Stimulated activated naive CD8-positive, alpha-beta T cell treated with anti-CD3 and anti-CD28 coated beads, Interleukin-15, amount 100 ng/mL, for 72 hours (primary cell): ENCODE results near the gene FAM53C.
A peak's percentile ranks its signal among the peaks of the same experiment; 100 is the strongest.

ENCODE experiments used
- ATAC-seq: fragments of 150-1000 bp; cut with Tn5 transposase; 2 replicates; pipeline ENCODE4 v1.10.0; 2021; ENCODE audit warnings: mild to moderate bottlenecking, moderate library complexity
- DNase-seq, 2 donors: peaks; one replicate each; pipeline ENCODE4 v3.0.0; 2021 to 2022
- H3K27ac Mint-ChIP-seq, 2 donors: one replicate each; pipeline ENCODE4 v1.8.0; 2022; ENCODE audit warnings: mild to moderate bottlenecking in 2 of 2, mixed read lengths in 2 of 2, moderate library complexity in 2 of 2
- H3K27me3 Mint-ChIP-seq: one replicate; pipeline ENCODE4 v1.8.0; 2022; ENCODE audit warnings: mixed read lengths
- H3K4me1 Mint-ChIP-seq: one replicate; pipeline ENCODE4 v1.8.0; 2022; ENCODE audit warnings: mild to moderate bottlenecking, mixed read lengths
- H3K4me3 Mint-ChIP-seq, 2 donors: one replicate each; pipeline ENCODE4 v1.8.0; 2022; ENCODE audit warnings: mild to moderate bottlenecking in 2 of 2, mixed read lengths in 2 of 2, moderate library complexity in 1 of 2
- H3K9me3 Mint-ChIP-seq, 2 donors: one replicate each; pipeline ENCODE4 v1.8.0; 2022; ENCODE audit warnings: mixed read lengths in 2 of 2

Gene FAM53C

DNA sequence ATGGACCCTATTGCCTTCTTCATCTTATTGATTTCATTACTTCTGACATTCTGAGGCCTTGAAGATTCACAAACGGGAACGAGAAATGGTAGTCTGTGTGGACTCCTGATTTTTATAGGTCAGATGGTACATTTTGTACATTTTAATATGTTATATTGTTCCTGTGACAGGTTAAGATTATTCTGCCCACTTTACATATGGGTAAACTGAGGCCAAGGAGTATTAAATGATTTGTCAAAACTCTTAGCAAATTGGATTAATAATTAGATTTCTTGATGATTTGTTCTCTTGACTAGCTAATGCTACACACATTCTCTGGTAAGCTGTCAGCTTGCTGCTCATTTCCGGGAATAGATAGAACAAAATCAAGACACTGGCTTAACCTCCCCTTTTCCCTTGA, 1.9 kb downstream of the FAM53C start:
- ATAC-seq (no peak), DNase-seq (no peak)
- H3K4me3 Mint-ChIP-seq = peak overlapping the region; percentile 87 to 97
- H3K4me1 Mint-ChIP-seq = peaks cover 52% of the 10 kb centered on the region
- no peaks in the 10 kb centered on the region for H3K27me3 Mint-ChIP-seq
- no peaks in the 10 kb centered on the region for H3K9me3 Mint-ChIP-seq
- peak overlapping the region in 1 of 2 donors; percentile 98 for H3K27ac Mint-ChIP-seq

GRCh38 chr5:138344887-138345622, 7.0 kb downstream of the FAM53C start:
- H3K4me1 Mint-ChIP-seq = peaks cover 31% of the 10 kb centered on the region
- H3K27ac Mint-ChIP-seq = peak overlapping the region in 1 of 2 donors; percentile 34
- H3K27me3 Mint-ChIP-seq = no peaks in the 10 kb centered on the region
- DNase-seq (no peak), ATAC-seq (no peak)
- no peaks in the 10 kb centered on the region for H3K9me3 Mint-ChIP-seq
- no peak overlapping the region for H3K4me3 Mint-ChIP-seq

DNA sequence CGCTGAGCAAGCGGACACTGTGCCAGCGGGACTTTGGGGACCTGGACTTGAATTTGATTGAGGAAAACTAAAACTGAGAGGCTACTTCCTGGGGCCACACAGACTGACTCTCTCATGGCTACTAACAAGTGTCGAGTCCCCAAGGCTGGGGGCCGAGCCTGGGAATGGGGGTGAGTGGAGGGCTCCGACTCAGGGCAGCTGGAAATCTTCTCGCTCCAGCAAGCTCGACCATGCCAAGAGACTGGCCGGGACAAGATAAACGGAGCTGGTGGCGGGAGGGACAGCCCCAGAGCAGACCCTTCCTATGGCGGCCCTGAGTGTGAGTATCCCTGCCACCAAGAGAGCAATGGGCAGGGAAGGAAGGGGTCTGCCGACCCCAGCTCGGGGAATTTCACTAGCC, 8.8 kb downstream of the FAM53C start:
- H3K27me3 Mint-ChIP-seq = no peaks in the 10 kb centered on the region
- no peak overlapping the region for H3K27ac Mint-ChIP-seq
- H3K4me3 Mint-ChIP-seq = no peak overlapping the region
- peaks cover 22% of the 10 kb centered on the region for H3K4me1 Mint-ChIP-seq
- peaks cover 4 to 12% of the 10 kb centered on the region in 2 donors for H3K9me3 Mint-ChIP-seq
- no peak for ATAC-seq
- no peak for DNase-seq

DNA sequence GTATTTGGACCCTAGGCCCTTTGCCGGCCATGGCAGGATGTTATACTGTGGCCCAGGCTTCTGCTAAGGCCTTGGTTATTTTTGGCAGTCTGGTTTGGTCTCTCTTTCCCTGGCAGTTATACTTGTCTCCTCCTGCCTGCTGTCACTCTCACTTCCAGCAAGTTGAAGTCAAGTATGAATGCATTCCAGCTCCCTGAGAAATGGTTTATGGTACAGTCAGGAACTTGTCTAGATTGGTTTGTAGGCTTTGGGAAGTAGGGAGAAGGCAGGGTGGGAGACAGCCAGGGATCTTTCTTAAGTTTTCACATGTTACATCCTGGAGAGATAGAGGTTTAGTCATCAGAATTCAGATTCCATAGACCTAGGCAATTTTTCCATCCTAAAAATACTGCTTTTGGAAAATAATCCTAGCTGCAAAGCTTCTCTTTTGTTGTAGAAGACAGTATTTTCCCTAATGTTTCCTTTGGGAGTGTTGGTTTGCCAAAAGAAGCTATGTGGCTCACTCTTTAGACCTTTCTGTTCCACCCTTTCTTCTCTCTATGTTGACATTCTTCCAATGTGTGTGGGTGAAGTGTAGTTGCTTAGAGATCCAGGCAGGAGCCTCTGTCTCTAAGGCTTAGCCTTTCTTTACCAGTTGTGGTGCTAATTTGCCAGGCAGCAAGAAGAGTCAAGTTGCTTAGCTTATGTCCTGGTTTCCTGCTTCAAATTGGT, 11.9 kb downstream of the FAM53C start:
- no peak overlapping the region for H3K4me3 Mint-ChIP-seq
- peaks cover 8 to 16% of the 10 kb centered on the region in 2 donors for H3K9me3 Mint-ChIP-seq
- no peak for DNase-seq
- H3K27ac Mint-ChIP-seq = no peak overlapping the region
- ATAC-seq = no peak
- H3K27me3 Mint-ChIP-seq = no peaks in the 10 kb centered on the region
- H3K4me1 Mint-ChIP-seq = peaks cover 38% of the 10 kb centered on the region

GRCh38 chr5:138350563-138350890, 12.5 kb downstream of the FAM53C start:
- H3K4me3 Mint-ChIP-seq = no peak overlapping the region
- H3K27me3 Mint-ChIP-seq = no peaks in the 10 kb centered on the region
- DNase-seq (no peak), ATAC-seq (no peak)
- H3K9me3 Mint-ChIP-seq = peaks cover 8 to 16% of the 10 kb centered on the region in 2 donors
- H3K27ac Mint-ChIP-seq = peak overlapping the region in 1 of 2 donors; percentile 38
- H3K4me1 Mint-ChIP-seq = peaks cover 39% of the 10 kb centered on the region

DNA sequence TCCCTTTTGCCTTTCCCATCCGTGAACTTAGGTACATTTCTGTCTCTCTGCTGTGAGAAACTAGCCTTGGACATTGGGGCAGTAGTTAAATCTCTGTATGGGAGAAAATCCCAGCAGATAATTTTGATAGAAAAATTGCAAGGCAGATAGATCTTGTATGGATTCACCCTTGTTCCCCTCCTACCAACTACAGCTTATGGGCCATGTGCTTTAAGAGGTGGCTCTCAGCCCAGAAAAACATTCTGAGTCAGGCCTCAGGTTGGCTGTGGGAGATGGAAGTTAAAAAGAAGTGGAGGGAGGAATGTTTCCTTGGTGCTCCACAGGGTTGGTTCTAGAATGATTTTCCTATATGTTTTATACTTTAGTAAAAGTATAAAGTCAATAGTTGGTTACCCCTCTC, 13.0 kb downstream of the FAM53C start:
- Mint-ChIP-seq H3K9me3 (peaks cover 8 to 16% of the 10 kb centered on the region in 2 donors), H3K27ac (no peak overlapping the region), H3K4me1 (peaks cover 44% of the 10 kb centered on the region), H3K27me3 (no peaks in the 10 kb centered on the region), H3K4me3 (no peak overlapping the region)
- ATAC-seq = no peak
- no peak for DNase-seq

DNA sequence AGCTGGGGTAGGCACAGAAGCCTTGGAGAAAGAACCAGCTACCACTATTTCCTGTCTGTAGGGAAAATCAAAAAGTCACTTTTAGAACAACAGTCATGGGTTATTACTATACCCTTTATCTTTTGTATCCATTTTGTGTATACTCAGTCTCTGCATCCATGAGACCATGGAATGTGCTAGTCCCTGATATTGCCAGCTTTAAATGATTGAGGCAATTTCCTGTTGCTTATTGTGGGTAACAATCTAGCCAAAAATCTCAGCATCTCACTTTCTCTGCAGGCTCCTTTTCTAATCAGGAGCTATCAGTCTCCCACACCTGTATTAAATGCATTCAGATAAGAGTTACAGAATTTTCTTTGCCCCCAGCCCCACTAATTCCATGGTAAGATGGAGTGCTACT, 13.5 kb downstream of the FAM53C start:
- H3K27ac Mint-ChIP-seq = no peak overlapping the region
- ATAC-seq (no peak), DNase-seq (no peak)
- H3K9me3 Mint-ChIP-seq = peaks cover 8 to 16% of the 10 kb centered on the region in 2 donors
- no peaks in the 10 kb centered on the region for H3K27me3 Mint-ChIP-seq
- H3K4me3 Mint-ChIP-seq = peak overlapping the region in 1 of 2 donors; percentile 0
- peaks cover 49% of the 10 kb centered on the region for H3K4me1 Mint-ChIP-seq

GRCh38 chr5:138352071-138352721, 14.1 kb downstream of the FAM53C start, which contains the start of gene KDM3B:
KDM3B (plus strand) TSS chr5:138352685; CDS start chr5:138352796, 111 bp downstream.
- Mint-ChIP-seq H3K27ac (peak within 1 kb of the TSS; percentile 95 to 98), H3K27me3 (no peaks in the 10 kb centered on the region), H3K9me3 (peaks cover 8 to 16% of the 10 kb centered on the region in 2 donors), H3K4me3 (peak within 1 kb of the TSS; percentile 90 to 92), H3K4me1 (peaks cover 49% of the 10 kb centered on the region)
- peak; percentile 85 for ATAC-seq
- peak; percentile 95 to 99 for DNase-seq

DNA sequence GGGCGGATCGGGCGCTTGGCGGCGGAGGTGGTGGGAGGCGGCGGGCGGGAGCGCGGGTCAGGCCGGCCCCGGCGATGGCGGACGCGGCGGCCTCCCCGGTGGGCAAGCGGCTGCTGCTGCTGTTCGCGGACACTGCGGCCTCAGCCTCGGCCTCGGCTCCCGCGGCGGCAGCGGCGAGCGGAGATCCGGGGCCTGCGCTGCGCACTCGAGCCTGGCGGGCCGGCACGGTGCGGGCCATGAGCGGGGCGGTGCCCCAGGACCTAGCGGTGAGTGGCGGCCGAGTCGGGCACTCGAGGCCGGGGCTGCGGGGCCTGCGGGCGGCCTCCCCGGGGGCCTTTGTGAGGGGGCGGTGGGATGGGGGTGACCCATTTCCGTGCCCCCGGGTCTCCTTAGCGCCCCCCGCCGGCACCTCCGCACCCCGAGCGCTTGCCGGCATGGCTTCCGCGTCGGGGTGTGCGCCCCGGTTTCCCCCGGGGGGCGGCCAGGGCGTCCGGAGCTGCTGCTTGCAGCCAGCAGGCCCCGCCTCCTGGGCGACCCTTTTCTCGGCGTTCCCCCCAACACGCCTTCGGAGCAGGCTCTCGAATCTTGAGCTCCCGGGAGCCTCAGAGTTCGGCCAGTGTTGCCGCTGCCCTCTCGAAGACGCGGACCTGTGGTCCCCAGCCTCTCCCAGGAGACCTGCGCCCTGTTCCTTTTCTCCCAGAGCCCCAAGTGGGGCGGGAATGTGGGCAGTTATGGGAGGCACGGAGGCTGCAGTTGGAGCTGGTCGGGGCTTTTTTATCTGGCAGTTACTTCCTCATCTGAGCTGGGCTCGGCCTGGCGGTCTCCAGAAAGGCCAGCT, 14.9 kb downstream of the FAM53C start:
- Mint-ChIP-seq H3K4me3 (peak overlapping the region; percentile 90 to 92), H3K9me3 (peaks cover 8 to 16% of the 10 kb centered on the region in 2 donors), H3K4me1 (peaks cover 45% of the 10 kb centered on the region), H3K27ac (peak overlapping the region; percentile 95 to 98), H3K27me3 (no peaks in the 10 kb centered on the region)
- ATAC-seq (peak; percentile 77), DNase-seq (peak; percentile 80 to 81)

DNA sequence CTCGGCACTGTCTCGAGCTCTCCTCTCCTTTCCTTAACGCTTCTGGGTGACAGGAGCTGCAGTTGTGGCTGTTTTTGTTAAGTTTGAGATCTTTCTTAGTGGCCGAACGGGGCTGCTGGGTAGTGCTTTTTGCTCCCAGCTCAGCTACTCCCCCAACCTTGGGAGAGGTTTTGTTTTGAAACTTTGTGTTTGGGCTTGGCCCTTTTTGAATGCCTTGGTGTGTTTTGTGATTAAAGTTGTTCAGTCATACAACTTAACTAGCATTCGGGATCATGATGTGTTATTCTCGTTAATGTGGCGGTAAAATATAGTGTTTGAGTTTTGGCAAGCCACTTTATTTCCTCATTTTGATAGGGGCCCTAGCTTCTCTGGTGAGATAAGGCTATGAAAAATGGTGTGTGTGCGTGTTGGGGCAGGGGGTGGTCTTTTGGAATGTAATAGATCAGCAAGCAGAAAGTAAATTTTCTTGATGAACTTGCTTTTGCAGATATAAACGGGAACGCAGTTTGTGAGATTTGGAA, 15.6 kb downstream of the FAM53C start:
- H3K4me1 Mint-ChIP-seq = peaks cover 44% of the 10 kb centered on the region
- peaks cover 8 to 16% of the 10 kb centered on the region in 2 donors for H3K9me3 Mint-ChIP-seq
- H3K27ac Mint-ChIP-seq = peak overlapping the region; percentile 95 to 98
- peak overlapping the region; percentile 90 to 92 for H3K4me3 Mint-ChIP-seq
- ATAC-seq (no peak), DNase-seq (no peak)
- no peaks in the 10 kb centered on the region for H3K27me3 Mint-ChIP-seq

GRCh38 chr5:138354387-138354786, 16.3 kb downstream of the FAM53C start:
- Mint-ChIP-seq H3K27ac (no peak overlapping the region), H3K27me3 (no peaks in the 10 kb centered on the region), H3K9me3 (peaks cover 8 to 16% of the 10 kb centered on the region in 2 donors), H3K4me1 (peaks cover 44% of the 10 kb centered on the region), H3K4me3 (peak overlapping the region; percentile 90 to 92)
- ATAC-seq (no peak), DNase-seq (no peak)

- DNase-seq = peak; percentile 49 to 66
- Mint-ChIP-seq H3K9me3 (peaks cover 8 to 16% of the 10 kb centered on the region in 2 donors), H3K4me3 (peak overlapping the region; percentile 90 to 92), H3K4me1 (peaks cover 48% of the 10 kb centered on the region), H3K27ac (no peak overlapping the region), H3K27me3 (no peaks in the 10 kb centered on the region)
- peak; percentile 66 for ATAC-seq
Observed at GRCh38 chr5:138354926-138355378, 16.9 kb downstream of the FAM53C start.

DNA sequence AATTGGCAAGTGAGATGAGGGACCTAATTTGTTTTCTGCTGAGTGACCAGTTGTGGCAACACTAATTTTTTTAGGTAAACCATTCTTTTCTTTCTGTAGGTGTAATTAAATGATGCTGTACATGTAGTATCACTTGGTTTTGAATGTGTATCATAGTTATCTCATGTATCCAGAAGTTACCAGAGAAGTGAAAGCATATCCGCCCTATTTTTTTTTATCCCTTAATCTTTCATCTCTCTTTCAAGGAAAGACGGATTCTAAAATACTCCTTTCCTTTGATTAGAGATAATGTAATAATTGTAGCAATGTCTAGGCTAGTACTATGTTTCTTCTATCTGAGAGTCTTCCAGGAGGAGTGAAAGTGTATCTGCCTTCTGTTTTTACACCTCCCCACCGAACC, 21.6 kb downstream of the FAM53C start:
- ATAC-seq = no peak
- Mint-ChIP-seq H3K9me3 (no peaks in the 10 kb centered on the region), H3K27ac (peak overlapping the region in 1 of 2 donors; percentile 69), H3K27me3 (no peaks in the 10 kb centered on the region), H3K4me3 (no peak overlapping the region), H3K4me1 (peaks cover 47% of the 10 kb centered on the region)
- DNase-seq = no peak

DNA sequence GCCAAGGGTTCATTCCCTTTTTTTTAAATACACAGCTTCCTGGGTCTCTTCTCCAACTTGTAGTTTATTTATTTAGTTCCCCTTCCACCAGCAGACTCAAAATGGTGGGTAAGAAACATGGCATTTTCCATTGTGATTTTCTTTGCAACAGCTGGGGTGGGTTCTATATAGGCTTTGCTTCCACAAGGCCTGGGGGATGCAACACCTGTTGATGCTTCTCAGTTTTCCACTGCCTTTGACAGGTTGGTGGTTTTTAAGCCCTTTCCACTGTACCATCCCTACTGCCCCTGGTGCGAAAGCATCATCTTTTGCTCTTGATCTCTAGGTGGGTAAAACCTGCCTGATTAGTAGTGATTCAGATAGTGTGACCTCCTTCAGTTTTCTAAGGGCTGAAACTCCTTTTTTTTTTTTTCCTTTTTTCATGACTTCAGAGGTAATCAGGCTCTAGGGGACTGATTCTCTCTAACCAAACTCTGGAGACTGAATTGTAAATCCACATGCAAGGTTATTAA, 22.9 kb downstream of the FAM53C start:
- Mint-ChIP-seq H3K27ac (no peak overlapping the region), H3K4me1 (peaks cover 33% of the 10 kb centered on the region), H3K4me3 (no peak overlapping the region), H3K27me3 (no peaks in the 10 kb centered on the region), H3K9me3 (no peaks in the 10 kb centered on the region)
- DNase-seq = no peak
- ATAC-seq = no peak

DNA sequence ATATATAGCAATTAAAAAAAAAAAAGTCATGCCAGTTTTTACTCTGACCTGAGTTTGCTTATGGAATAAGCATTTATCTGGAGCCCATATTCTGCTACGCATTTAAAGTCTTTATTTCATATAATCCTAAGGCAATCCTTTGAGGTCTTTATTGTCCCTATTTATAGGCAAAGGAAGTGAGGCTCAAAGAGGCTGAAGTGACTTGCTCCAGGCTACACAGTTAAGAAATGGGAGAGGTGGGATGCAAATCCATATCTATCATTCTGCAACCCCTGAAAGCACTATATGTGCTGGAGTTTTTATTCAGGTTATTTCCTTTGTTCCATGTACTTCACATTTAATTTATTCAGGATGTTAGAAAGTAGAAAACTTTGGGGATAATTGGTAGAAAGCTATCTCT, 26.5 kb downstream of the FAM53C start:
- DNase-seq (no peak), ATAC-seq (no peak)
- Mint-ChIP-seq H3K27ac (no peak overlapping the region), H3K4me1 (peaks cover 52% of the 10 kb centered on the region), H3K4me3 (no peak overlapping the region), H3K9me3 (no peaks in the 10 kb centered on the region), H3K27me3 (no peaks in the 10 kb centered on the region)
